ENCODE measurements around the gene PFKFB3. TPM values are rescaled to one million over a fixed set of nuclear protein-coding genes. Genes with fewer than 3 reads are reported as not detected.
A peak's percentile ranks its signal among the peaks of the same experiment; 100 is the strongest.

Gene PFKFB3
- polyA plus RNA-seq, 3 donors = 12.2 to 101 (median 15.8) TPM

- Histone ChIP-seq H2AFZ (ENCODE audit: insufficient read depth, low read depth, low read length, poor library complexity, severe bottlenecking) (no peak overlapping the region), H3K9ac (ENCODE audit: insufficient read depth, low read length, poor library complexity, severe bottlenecking) (no peak overlapping the region), H3K79me2 (ENCODE audit: insufficient read depth, low read length) (no peaks in the 10 kb centered on the region), H3K4me1 (ENCODE audit: control insufficient read depth in 1 of 2, insufficient read depth in 2 of 2, low read length in 2 of 2) (no peaks in the 10 kb centered on the region), H3K4me3 (replicated peaks in 1 of 3; ENCODE audit: low read depth in 2 of 3, low read length in 3 of 3) (no peak overlapping the region), H3K27ac (ENCODE audit: low read depth in 1 of 2, low read length in 2 of 2) (no peak overlapping the region), H3K27me3 (ENCODE audit: control insufficient read depth in 2 of 2, insufficient read depth in 2 of 2, low read length in 2 of 2) (no peaks in the 10 kb centered on the region), H4K20me1 (ENCODE audit: insufficient read depth, low read length) (peaks cover 87% of the 10 kb centered on the region), H3K36me3 (replicated peaks in 1 of 2; ENCODE audit: control insufficient read depth in 1 of 2, insufficient read depth in 2 of 2, low read length in 2 of 2) (peaks cover 92 to 100% of the 10 kb centered on the region in 2 donors), H3K9me3 (replicated peaks in 1 of 2; ENCODE audit: control insufficient read depth in 1 of 2, insufficient read depth in 1 of 2, low read length in 2 of 2) (no peaks in the 10 kb centered on the region), H3K4me2 (replicated peaks; ENCODE audit: extremely low read depth, low read length, poor library complexity, severe bottlenecking) (no peak overlapping the region)
- DNase-seq = no peak
- WGBS (ENCODE audit: insufficient coverage) = 70% methylated on average over 5 of the region's 5 CpGs
- H3K27ac Mint-ChIP-seq = peak overlapping the region in 1 of 7 donors; percentile 72
- H3K36me3 Mint-ChIP-seq = peaks cover 92 to 100% of the 10 kb centered on the region in 2 donors
- intact Hi-C loops (cut with micrococcal nuclease) = no loop called here
- no peak for TF ChIP-seq CTCF (IDR thresholded peaks at IDR 0.05)
- H3K9me3 Mint-ChIP-seq = no peaks in the 10 kb centered on the region
- H3K27me3 Mint-ChIP-seq (ENCODE audit: low read depth in 3 of 3) = peaks cover 0 to 7% (median 2%) of the 10 kb centered on the region in 3 donors
- no peak overlapping the region for H3K4me3 Mint-ChIP-seq
- H3K4me1 Mint-ChIP-seq = no peaks in the 10 kb centered on the region
Observed at GRCh38 chr10:6228647-6229046, 25.9 kb downstream of the PFKFB3 start.

GRCh38 chr10:6229290-6229689 is 26.6 kb downstream of the PFKFB3 start:
- H3K9me3 Mint-ChIP-seq = no peaks in the 10 kb centered on the region
- peaks cover 92 to 100% of the 10 kb centered on the region in 2 donors for H3K36me3 Mint-ChIP-seq

More at GRCh38 chr10:6229290-6229689, 26.6 kb downstream of the PFKFB3 start:
- Mint-ChIP-seq H3K27me3 (ENCODE audit: low read depth in 3 of 3) (peaks cover 0 to 6% (median 0%) of the 10 kb centered on the region in 3 donors), H3K4me1 (no peaks in the 10 kb centered on the region), H3K4me3 (no peak overlapping the region), H3K27ac (no peak overlapping the region)
- Histone ChIP-seq H3K36me3 (replicated peaks in 1 of 2; ENCODE audit: control insufficient read depth in 1 of 2, insufficient read depth in 2 of 2, low read length in 2 of 2) (peaks cover 92 to 100% of the 10 kb centered on the region in 2 donors), H3K27ac (ENCODE audit: low read depth in 1 of 2, low read length in 2 of 2) (no peak overlapping the region), H3K4me3 (replicated peaks in 1 of 3; ENCODE audit: low read depth in 2 of 3, low read length in 3 of 3) (no peak overlapping the region), H3K27me3 (ENCODE audit: control insufficient read depth in 2 of 2, insufficient read depth in 2 of 2, low read length in 2 of 2) (no peaks in the 10 kb centered on the region), H3K9ac (ENCODE audit: insufficient read depth, low read length, poor library complexity, severe bottlenecking) (no peak overlapping the region), H3K4me2 (replicated peaks; ENCODE audit: extremely low read depth, low read length, poor library complexity, severe bottlenecking) (no peak overlapping the region), H3K79me2 (ENCODE audit: insufficient read depth, low read length) (no peaks in the 10 kb centered on the region), H2AFZ (ENCODE audit: insufficient read depth, low read depth, low read length, poor library complexity, severe bottlenecking) (no peak overlapping the region), H3K9me3 (replicated peaks in 1 of 2; ENCODE audit: control insufficient read depth in 1 of 2, insufficient read depth in 1 of 2, low read length in 2 of 2) (no peaks in the 10 kb centered on the region), H4K20me1 (ENCODE audit: insufficient read depth, low read length) (peaks cover 88% of the 10 kb centered on the region), H3K4me1 (ENCODE audit: control insufficient read depth in 1 of 2, insufficient read depth in 2 of 2, low read length in 2 of 2) (no peaks in the 10 kb centered on the region)
- no peak for TF ChIP-seq CTCF (IDR thresholded peaks at IDR 0.05)
- no peak for DNase-seq
- 88% methylated on average over 15 of the region's 15 CpGs for WGBS (ENCODE audit: insufficient coverage)
- intact Hi-C loops (cut with micrococcal nuclease) = no loop called here
